Activated T-cell treated with anti-CD3 and anti-CD28 coated beads for 24 hours (primary cell): Measurements from ENCODE around the gene CTSW.

Experiments used
- DNase-seq: peaks from one replicate; pipeline ENCODE4 v3.0.0-alpha.2; 2020; ENCODE audit warnings: low read depth

The CTSW gene

DNA sequence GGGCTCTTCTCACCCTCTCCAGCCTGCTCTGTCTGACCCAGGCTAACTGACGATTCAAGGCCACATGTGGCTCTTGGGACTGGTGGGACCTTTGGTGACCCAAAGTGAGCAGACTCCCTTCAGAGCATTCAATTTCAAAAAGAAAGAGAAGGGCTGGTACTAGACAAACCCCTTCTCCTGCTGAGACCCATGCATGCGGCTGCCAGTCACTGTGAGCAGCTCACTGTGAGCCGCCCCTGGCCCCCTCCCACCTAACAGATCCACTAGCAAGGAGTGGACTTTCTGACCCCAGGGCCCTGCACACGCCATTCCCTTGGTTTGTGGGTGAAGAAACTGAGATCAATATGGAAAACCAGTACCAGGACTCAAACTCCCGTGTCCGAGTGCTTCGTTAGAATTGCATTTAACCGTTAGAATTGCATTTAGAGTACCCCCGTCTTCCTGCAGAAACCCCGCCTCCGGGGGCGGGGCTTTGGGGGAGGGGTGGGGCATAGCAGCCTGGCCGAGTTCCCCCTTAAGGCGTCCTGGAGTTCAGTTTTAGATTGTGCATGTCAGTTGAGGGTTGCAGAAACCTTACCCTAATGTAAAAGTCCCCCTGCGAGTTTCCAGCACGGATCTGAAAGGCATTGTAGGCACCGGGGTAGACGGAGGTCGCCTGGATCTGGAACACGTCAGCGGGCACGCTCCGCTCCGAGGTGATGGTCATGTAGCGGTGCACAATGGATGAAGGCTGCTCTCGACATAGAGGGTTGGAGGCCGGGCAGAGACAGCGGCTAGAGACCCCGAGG, 12.2 kb upstream of the CTSW start:
- no peak for DNase-seq

DNA sequence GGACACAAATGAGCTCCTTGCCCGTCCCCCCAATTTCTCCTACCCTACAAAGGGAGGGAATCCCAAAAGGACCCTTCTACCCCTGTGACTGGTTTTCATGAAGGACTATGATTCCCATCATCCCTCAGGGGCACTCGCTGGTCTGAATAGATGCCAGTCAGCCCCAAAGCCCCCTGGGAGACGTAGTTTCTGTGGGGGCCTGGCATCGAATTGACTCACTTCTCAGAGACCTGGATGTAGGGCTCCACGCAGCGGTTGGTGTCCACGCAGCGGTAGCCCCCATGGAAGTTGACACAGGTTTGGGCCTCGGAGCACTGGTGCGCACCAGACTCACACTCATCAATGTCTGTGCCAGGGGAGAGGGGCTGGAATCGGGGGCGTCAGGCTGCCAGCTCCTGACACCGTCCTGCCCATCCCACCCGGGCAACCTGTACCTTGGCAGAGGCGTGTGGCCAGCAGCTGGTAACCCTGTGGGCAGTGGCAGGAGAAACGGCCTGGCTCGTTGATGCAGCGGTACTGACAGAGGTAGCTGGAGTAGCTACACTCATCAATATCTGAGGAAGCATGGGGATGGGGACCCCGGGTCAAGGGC, 11.5 kb upstream of the CTSW start:
- no peak for DNase-seq

DNA sequence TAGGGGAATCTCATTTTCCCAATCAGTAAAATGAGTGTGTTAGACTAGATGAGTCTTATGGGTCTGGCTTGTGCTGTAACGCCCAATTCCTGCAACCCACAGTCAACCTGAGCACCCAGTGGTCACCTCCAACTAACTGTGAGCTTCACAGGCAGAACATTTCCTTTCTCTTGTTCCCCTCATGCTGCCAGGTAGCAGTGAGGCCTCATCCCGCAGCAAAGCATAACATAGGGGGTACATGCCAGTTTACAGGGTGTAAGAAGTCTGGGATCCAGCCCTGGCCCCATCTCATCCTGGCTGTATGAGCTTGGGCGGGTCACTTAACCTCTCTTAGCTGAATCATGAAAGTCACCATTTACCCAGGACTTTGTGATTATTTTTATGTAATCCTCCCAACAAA, 10.7 kb upstream of the CTSW start:
- DNase-seq, result no peak

DNA sequence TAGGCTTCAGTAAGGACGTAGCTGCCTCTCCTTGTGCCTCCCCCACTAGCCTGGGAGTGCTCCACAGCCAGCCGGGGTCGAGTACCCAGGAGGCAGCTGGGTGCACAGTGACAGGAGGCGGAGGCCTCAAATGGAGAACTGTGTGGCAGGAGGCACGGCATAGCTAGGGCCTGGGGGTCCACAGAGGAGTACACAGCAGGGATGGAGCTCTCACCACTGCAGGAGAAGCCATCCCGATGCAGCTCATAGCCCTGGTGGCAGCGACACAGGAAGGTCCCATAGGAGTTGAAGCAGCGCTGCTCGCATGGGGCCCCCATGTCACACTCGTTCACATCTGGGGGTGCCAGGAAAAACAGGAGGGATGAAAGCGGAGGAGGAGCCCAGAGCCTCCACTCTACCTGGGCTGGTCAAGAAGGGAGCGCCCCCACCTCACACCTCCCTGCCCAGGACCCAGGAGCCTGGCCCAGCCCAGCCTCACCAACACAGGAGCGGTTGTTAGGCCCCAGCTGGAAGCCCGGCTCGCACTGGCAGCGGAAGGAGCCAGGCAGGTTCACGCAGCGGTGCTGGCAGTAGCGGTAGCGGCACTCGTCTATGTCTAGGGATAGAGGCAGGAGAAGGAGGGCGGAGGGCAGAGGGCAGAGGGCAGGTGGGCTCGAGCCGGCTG, 9.9 kb upstream of the CTSW start:
- DNase-seq, result no peak

DNA sequence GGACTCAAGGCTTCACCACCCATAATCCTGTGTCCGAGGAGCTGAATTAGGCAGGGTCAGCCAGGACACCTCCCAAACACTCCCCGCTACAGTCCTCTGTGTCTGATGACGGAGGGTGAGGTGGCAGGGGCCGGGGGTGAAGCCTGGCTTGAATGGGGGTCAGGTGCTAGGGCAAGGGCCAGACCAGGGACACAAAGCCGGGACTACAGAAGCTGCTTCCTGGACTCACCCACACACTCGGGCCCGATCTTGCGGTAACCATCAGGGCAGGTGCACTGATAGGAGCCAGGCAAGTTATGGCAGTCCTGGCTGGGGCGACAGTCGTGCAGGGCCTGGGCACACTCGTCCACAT, 9.4 kb upstream of the CTSW start:
- DNase-seq, result no peak

DNA sequence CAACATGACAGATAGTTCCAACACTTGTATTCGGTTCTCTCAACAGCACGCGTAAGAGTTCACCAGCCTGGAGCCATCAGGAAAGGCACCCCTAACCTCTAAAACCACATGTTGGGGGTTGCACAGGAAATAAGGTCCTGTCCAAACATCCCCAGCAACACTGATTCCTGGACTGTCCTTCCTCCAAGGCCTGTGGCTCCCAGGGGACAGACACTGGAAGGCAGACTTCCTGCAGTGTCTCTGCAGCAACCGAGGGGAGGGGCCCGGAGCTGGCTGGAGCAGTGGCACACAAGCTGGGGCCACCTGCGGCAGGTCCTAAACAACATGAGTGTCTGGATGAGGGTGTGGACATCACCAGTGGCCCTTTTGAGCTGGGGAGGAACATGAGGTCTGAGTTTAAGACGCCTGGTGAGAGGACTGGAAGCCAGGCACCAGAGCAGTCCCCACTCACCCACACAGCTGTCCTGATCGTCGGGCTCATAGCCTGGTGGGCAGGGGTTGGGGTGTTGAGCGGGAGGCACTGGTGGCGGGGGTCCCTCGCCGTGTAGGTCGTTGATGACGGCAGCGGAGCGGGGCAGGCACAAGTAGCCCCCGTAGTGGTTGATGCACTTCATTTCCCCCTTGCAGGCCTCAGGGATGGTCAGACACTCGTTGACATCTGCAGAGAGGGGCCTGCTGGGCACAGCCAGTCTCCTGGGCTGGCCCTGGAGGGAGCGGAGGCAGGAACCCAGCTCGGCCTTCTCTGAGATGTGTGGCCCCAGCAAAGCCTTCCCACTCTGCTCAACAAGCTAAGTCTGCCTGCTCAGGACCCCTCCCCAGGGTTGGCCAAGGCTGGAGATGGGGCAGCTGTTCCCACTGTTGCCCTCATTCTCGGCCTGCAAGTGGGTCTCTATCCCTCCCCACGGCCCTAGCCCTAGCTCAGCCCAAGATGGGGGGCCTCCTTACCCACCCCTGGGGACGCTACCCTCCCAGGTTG, 8.6 kb upstream of the CTSW start:
- DNase-seq, result no peak

DNA sequence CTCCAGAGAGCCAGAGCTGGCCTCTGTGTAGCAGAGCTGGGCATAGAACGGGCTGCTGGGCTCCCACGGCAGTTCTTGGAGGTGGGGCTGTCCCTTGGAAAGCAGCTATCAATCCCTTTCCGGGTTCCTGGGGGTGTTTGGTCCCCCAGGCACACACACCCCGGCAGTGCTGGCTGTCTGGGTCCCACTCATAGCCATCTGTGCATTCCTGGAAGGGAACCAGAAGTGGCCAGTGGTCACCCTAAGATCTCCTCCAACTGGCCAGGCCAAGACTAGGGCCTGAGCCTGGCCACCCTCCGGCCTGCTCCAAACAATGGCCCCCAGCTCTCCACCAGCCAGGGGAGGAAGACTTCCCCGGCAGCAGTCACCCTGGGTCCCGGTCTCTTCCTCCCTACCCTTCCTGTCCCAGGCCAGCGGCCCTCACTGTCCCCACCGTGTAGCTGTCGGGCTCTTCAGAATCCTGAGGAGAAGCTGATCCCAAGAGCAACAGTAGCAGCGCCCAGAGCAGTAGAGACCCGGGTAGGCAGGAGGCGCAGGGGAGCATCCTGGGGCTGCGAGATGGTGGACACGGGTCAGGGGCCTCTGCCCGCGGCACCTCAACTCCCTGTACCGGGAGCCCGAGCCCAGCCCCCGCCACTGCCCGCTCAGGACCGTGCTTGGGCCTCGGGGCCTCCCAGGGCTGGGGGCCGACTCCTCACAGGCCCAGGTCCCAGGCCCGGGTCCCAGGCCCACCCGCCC, 7.7 kb upstream of the CTSW start:
- no peak for DNase-seq

DNA sequence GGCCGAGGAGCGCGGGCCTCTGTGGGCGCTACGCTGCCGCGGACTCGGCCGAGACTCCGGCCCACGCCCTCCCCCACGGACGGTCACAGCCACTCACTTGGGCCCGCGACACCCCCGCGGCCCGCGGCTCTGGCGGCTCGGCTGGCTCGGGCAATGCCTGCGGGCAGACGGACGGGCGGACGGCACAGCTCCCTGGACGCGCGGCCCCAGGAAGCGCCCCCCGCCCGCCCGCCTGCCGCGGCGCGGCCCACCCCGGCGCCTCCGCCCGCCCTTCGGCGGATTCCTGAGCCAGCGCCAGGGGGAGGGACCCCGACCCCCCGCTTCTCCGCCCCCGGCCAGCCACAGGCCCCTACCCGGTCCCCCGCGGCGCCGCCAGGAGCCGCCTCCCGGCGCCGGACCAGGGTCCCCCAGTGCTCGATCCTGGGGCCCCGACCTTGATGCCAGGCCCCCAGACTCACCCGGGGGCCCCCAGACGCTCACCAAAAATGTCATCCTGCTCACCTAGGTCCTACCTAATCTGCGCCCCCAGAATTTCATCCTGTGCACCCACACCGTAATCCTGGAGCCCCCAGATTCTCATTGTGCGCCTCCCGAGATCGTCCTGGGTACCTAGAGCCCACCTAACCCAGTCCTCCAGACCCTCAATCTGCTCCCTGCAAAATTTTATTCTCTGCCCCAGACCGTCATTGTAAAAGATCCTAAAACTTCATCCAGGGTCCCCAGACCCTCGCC, 6.9 kb upstream of the CTSW start, which contains the start of gene EFEMP2:
TSS of gene EFEMP2 (minus strand) at position 215 of the 732 bp plus-strand sequence. CDS start 446 bp downstream, outside the sequence.
- DNase-seq, result no peak

DNA sequence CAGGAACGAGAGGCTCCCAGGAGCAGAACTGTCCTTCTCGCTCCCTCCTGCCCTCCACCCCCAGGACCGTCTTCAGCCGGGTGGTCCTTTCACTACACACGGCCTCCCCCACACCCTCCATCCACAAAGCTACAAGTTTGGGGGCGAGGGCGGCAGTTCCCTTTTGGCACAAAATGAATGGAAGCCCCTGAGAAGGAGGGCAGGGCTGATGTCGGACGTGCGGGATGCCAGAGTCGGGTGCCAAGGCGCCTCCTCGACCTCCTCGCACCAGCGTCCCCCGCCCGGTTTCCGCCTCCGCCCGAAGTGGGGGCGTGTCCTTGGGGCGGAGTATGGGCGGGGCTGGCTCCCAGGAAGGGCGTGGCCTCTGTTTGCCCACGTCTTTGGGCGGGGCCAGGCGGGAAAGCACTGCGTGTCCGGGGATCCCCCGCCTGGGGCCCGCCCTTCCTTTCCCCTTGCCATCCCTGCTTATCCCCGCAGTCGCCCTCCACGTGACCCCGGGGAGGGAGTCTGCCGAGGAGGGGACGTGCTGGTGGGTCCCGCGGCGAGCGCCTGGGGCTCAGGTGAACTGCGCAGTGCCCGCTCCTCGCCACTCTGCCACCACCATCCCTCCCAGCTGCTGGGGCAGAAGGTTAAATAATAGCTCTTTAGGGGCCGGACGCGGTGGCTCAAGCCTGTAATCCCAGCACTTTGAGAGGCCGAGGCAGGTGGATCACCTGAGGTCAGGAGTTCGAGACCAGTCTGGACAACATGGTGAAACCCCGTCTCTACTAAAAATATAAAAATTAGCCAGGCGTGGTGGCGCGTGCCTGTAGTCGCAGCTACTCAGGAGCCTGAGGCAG, 6.1 kb upstream of the CTSW start:
- DNase-seq, result peak; percentile 94

DNA sequence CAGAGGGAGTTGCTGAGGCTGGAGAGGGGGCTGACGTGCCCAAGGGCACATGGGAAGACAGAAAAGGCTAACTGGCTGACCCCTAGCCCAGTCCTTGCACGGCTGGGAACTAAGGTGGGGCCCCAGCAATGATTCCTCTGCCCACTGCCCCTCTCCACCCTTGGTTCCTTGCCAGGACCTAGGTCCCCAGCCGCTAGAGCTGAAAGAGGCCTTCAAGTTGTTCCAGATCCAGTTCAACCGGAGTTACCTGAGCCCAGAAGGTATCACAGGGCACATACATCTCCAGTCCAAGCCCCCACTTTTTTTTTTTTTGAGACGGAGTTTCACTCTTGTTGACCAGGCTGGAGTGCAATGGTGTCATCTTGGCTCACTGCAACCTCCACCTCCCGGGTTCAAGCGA, 390 bp downstream of the CTSW start:
- no peak for DNase-seq

DNA sequence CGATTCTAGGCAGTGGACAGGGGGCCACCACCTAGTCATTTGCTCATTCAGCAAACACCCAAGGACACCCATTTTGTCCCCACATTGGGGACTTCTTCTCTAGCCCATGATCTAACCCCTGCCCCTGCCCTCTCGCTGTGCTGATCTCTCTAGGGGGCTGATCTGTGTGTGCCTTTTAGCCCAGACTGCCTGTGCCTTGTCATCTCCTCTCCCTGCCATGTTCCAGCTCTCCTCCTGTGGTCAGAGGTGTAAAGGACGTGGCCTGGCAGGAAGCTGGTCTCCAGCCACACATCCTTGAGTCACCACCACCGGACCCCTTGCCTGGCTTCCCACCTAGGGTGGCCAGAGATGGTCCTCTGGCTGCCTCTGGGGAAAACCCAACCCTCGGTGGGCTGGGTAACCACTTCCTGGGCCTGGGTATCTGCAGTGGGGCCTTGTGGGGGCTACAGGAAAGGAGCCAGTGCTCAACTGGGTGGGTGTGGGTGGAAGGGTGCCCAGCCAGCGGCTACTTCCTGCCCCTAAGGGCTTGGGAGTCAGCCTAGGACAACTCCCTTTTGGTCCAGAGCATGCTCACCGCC, 1.3 kb downstream of the CTSW start:
- no peak for DNase-seq

DNA sequence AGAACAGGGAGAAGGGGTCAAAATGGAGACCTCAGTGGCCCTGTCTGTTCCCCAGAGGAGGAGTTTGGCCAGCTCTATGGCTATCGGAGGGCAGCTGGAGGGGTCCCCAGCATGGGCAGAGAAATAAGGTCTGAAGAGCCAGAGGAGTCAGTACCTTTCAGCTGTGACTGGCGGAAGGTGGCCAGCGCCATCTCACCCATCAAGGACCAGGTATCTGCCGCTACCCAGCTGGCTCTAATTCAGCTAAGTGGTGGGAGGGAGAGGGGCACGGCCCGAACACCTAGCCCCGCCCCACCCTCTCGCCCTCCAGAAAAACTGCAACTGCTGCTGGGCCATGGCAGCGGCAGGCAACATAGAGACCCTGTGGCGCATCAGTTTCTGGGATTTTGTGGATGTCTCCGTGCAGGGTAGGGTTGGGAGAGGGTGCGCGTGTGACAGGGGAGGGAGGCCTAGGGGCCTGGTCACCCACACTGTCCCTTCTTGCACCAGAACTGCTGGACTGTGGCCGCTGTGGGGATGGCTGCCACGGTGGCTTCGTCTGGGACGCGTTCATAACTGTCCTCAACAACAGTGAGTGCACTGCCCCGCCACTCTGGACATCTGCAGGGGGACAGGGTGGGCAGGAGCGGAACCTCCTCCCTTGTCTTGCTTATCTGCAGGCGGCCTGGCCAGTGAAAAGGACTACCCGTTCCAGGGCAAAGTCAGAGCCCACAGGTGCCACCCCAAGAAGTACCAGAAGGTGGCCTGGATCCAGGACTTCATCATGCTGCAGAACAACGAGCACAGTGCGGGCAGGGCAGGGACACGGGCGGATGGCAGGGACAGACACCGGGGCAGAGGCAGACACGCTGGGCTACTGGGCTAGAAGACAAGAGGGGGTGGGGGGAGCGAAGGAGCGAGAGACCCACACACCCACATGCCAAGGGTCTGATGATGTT, 2.8 kb downstream of the CTSW start:
- DNase-seq, result no peak

DNA sequence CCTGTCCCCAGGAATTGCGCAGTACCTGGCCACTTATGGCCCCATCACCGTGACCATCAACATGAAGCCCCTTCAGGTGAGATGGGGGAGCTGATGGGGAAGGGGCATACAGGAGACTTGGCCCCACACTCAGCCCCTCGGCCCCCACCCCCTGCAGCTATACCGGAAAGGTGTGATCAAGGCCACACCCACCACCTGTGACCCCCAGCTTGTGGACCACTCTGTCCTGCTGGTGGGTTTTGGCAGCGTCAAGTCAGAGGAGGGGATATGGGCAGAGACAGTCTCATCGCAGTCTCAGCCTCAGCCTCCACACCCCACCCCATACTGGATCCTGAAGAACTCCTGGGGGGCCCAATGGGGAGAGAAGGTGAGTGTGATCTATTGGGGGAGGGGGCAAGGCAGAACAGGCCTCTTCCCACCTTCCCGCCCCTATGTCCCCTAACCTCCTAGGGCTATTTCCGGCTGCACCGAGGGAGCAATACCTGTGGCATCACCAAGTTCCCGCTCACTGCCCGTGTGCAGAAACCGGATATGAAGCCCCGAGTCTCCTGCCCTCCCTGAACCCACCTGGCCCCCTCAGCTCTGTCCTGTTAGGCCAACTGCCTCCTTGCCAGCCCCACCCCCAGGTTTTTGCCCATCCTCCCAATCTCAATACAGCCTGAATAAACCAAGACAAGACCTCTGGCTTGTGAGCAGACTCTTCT, 3.6 kb downstream of the CTSW start:
- DNase-seq, result no peak

DNA sequence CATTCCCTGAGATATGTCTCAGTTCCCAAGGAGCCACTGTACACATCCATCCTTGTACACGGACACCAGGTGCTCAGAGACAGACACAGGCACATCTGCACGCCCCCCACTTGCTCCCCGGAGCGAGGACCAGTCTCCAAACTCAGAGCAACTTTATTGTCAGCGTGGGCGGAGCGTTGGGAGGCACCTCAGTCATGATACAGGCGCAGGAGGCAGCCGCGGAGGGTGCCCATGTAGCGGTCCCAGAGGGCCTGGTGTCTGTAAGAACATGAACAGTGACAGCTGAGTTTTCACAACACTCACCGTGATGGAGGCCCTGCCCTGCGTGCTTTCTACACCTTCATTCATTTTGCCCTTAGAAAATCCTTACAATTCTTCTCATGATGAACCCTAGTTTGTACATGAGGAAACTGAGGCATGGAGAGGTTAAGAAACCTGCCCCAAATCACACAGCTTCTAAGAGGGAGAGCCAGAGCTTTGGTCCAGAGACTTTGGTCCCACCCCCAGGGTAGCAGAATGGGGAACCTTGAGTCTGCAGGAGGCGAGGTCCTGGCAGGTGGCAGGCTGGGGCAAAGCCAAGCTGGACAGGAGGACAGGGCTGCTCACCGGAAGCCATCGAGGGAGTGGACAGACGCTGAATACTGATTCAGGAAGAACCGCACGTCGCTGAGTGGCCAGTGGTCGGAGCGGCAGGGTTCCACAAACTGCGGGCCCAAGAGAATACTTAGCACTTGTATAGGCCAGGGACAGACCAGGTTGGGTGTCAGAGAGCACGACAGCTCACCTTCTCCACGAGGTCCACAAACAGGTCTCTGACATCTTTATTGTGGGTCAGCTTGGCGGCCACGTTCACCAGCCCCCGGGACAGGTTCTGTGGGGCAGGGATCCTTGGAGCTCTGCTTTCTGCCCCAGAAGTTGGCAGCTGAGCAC, 4.4 kb downstream of the CTSW start:
- DNase-seq, result no peak

DNA sequence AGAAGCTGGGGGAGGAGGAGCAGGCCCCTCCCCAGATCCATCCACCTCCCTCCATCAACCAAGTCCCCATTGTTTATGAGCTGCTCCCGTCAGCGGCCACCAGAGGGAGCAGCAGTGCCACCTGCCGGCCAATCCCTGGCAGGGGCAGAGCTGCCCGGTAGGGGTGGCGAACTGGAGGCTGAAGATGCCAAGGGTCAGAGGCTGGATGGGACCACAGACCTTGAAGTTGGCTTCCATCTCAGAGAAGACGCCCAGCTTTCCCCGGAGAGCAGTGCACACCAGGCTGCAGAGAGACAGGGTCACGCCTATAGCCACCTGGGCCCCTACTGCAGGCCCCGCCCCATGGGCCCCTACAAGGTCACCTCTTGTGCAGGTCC, 5.1 kb downstream of the CTSW start:
- peak; percentile 77 for DNase-seq

DNA sequence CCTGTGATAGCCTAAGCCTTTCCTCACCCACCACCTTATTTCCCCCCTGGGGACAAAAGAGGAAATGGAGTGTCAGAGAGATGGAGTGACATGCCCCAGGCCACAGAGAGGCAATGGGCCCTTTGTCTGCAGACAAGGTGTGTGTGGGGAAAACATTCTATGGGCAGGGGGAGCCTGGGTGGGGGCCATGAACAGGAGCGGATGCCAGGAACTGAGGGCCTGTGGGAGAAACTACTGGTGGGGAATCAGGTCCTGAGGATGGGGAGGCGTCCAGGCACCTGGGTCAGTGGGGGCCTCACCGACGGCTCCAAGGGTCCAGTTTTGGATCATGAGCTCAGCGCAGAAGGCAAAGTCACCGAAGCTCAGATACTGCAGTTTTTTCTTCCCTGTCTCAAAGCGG, 5.6 kb downstream of the CTSW start:
- no peak for DNase-seq
